Small intestine (tissue), 4 donors: ENCODE results near the gene ELAVL4. TPM values are rescaled to one million over a fixed set of nuclear protein-coding genes. Genes with fewer than 3 reads are reported as not detected.

Experiments used
- polyA plus RNA-seq, 4 donors: library from polyadenylated mRNA; stranded (reverse) in 3 of 4; unstranded in 1 of 4; fragments of 200-250 nt in 3 of 4; fragments of 120-200 nt in 1 of 4; gene quantifications; one replicate each; pipeline versions ENCODE4 v1.2.1 to v1.2.3, GENCODE V29; 2013
- donor health status: healthy with polysubstance abuse.
- donor health status: Bipolar disorder and iron deficiency.
- donor health status: healthy.

Gene ELAVL4
- polyA plus RNA-seq, 4 donors = 2.2 to 7.5 TPM; not detected in 2

Other genes with a start within 250 kb of the ELAVL4 start
- under 1 TPM in 2 of 4 donors, not detected in 2; 0.10 to 0.16 TPM for gene AGBL4, start 85.0 kb upstream of the ELAVL4 start, polyA plus RNA-seq